Endodermal cell (in vitro differentiated cells): Measurements from ENCODE around the gene DLG2. TPM values are rescaled to one million over a fixed set of nuclear protein-coding genes. Genes with fewer than 3 reads are reported as not detected.

Experiments
- DNase-seq: peaks from one replicate; pipeline ENCODE4 v3.0.0-alpha.2; 2017
- H3K27ac ChIP-seq: 2 replicates; pipeline ENCODE4 v1.5.1; 2013; ENCODE audit warnings: mild to moderate bottlenecking, low read depth, low read length, moderate library complexity
- H3K27me3 ChIP-seq: 2 replicates; pipeline ENCODE4 v1.6.1; 2013; ENCODE audit warnings: mild to moderate bottlenecking, low read length, moderate library complexity; ENCODE audit not compliant: insufficient read depth, control insufficient read depth, poor library complexity, severe bottlenecking
- H3K36me3 ChIP-seq: 2 replicates; pipeline ENCODE4 v1.7.0; 2013; ENCODE audit warnings: mild to moderate bottlenecking, low read length, moderate library complexity; ENCODE audit not compliant: control insufficient read depth, insufficient read depth
- H3K4me1 ChIP-seq: one replicate; pipeline ENCODE4 v1.7.0; 2013; ENCODE audit warnings: low read length; ENCODE audit not compliant: control insufficient read depth, insufficient read depth
- H3K4me3 ChIP-seq: 2 replicates; pipeline ENCODE4 v1.5.1; 2013; ENCODE audit warnings: mild to moderate bottlenecking, low read length, moderate library complexity
- H3K9ac ChIP-seq: 2 replicates; pipeline ENCODE4 v1.6.1; 2013; ENCODE audit warnings: mild to moderate bottlenecking, low read length, moderate library complexity; ENCODE audit not compliant: poor library complexity, severe bottlenecking; ENCODE audit errors: extremely low read depth
- H3K9me3 ChIP-seq: 2 replicates; pipeline ENCODE4 v1.6.1; 2013; ENCODE audit warnings: mild to moderate bottlenecking, low read length, moderate library complexity; ENCODE audit not compliant: control insufficient read depth
- H3K27ac Mint-ChIP-seq: 2 replicates; pipeline ENCODE4 v1.8.0; 2020; ENCODE audit warnings: mixed read lengths
- H3K27me3 Mint-ChIP-seq: 2 replicates; pipeline ENCODE4 v1.8.0; 2021; ENCODE audit warnings: mild to moderate bottlenecking, mixed read lengths; ENCODE audit not compliant: insufficient read depth
- H3K36me3 Mint-ChIP-seq: 2 replicates; pipeline ENCODE4 v1.8.0; 2020; ENCODE audit warnings: low read depth, mixed read lengths
- H3K4me1 Mint-ChIP-seq: 2 replicates; pipeline ENCODE4 v1.8.0; 2020; ENCODE audit warnings: mixed read lengths
- H3K4me3 Mint-ChIP-seq: 2 replicates; pipeline ENCODE4 v1.8.0; 2020; ENCODE audit warnings: mild to moderate bottlenecking, moderate library complexity, mixed read lengths
- H3K9me3 Mint-ChIP-seq: 2 replicates; pipeline ENCODE4 v1.8.0; 2020; ENCODE audit warnings: mild to moderate bottlenecking, mixed read lengths
- WGBS, 2 experiments: methylation state at CpG; one replicate each; pipeline versions ENCODE4 v1.1.5 to v1.1.7; 2013; ENCODE audit warnings: missing lambda C conversion rate in 2 of 2, mixed read lengths in 1 of 2; ENCODE audit not compliant: insufficient coverage in 1 of 2, insufficient read length in 1 of 2; 5-methylcytosine and 5-hydroxymethylcytosine counted together
- total RNA-seq, 2 donors: library from RNA; stranded (reverse); fragmentation: NEBNext Ultra II Directional in 1 of 2; extraction: Animal tissue kit (Norgen Biotek cat#: 25700) in 1 of 2; gene quantifications; 2 replicates in 1 of 2; 3 replicates in 1 of 2; pipeline ENCODE4 v1.2.1, GENCODE V29; 2021
- TF ChIP-seq, protein P1 (sequence below): fragments of 200-600 bp; sonication (generic); conservative IDR thresholded peaks from 2 replicates; pipeline ENCODE4 v1.5.0; 2021; ENCODE audit warnings: antibody characterized with exemption, mild to moderate bottlenecking

DLG2 gene
- total RNA-seq, 2 donors from 2014 or later, result 9.6 to 10.6 TPM

DNA sequence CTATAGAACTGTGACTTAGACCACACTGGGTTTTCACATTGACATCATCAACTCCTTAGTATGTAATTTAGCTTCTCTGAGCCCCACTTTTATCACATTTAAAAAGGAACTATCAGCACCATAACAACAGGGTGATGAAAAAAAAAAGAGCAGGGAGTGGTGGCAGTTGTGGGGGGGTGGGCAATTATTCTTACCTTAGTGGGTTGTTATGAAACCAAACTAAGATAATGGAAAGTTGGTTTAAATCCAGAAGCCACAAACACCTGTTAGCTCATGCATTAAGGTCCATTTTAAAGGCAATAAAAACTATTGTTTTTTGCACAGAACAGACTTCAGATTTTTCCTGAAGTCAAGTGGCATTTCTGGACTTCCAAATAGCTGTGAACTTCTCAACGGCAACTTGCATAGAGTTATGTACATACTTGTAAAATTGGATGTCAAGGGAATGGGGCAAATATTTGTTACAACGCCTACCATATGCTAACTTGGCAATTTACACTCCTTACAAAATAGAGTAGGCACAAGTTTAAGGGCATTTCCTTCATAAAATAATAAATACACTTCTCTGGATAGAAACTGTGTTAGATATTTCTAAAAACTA is 793.6 kb downstream of the DLG2 start:
- H3K9me3 ChIP-seq, result no peaks in the 10 kb centered on the region
- Mint-ChIP-seq H3K27ac (no peak overlapping the region), H3K4me1 (peaks cover 16% of the 10 kb centered on the region), H3K36me3 (no peaks in the 10 kb centered on the region), H3K4me3 (no peak overlapping the region), H3K27me3 (no peaks in the 10 kb centered on the region), H3K9me3 (no peaks in the 10 kb centered on the region)
- H3K27me3 ChIP-seq, result no peaks in the 10 kb centered on the region
- no peak overlapping the region for H3K4me3 ChIP-seq
- no peak overlapping the region for H3K9ac ChIP-seq
- H3K36me3 ChIP-seq, result no peaks in the 10 kb centered on the region
- TF ChIP-seq, protein P1, sequence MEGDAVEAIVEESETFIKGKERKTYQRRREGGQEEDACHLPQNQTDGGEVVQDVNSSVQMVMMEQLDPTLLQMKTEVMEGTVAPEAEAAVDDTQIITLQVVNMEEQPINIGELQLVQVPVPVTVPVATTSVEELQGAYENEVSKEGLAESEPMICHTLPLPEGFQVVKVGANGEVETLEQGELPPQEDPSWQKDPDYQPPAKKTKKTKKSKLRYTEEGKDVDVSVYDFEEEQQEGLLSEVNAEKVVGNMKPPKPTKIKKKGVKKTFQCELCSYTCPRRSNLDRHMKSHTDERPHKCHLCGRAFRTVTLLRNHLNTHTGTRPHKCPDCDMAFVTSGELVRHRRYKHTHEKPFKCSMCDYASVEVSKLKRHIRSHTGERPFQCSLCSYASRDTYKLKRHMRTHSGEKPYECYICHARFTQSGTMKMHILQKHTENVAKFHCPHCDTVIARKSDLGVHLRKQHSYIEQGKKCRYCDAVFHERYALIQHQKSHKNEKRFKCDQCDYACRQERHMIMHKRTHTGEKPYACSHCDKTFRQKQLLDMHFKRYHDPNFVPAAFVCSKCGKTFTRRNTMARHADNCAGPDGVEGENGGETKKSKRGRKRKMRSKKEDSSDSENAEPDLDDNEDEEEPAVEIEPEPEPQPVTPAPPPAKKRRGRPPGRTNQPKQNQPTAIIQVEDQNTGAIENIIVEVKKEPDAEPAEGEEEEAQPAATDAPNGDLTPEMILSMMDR, result no peak
- no peaks in the 10 kb centered on the region for H3K4me1 ChIP-seq
- no peak overlapping the region for H3K27ac ChIP-seq
- 80 to 88% methylated on average over 1 to 2 of the region's 2 CpGs for WGBS, 2 experiments
- no peak for DNase-seq

DNA sequence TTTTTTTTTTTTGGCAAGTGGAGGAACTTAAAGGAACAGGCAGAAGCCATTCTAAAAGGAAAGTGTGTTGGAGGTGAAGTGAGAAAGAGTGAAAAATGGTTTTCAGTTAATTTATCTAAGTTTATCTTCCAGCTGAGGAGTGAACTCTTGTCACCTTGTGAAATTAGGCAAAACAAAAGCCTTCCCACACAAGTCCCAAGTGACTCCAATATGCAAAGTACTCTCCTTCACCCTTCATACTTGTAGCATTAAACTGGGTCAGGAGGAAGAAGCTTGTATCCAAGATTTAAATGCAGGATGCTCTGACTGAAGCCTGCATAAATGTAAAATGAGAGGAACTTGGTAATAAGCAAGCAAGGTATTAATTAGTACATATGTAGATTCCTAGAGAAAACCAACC is 796.8 kb downstream of the DLG2 start:
- H3K4me3 Mint-ChIP-seq, result no peak overlapping the region
- no peaks in the 10 kb centered on the region for H3K9me3 Mint-ChIP-seq
- TF ChIP-seq, protein P1, result no peak
- H3K27me3 ChIP-seq, result no peaks in the 10 kb centered on the region
- peaks cover 18% of the 10 kb centered on the region for H3K4me1 Mint-ChIP-seq
- H3K9me3 ChIP-seq, result no peaks in the 10 kb centered on the region
- H3K27ac ChIP-seq, result no peak overlapping the region
- no peak overlapping the region for H3K9ac ChIP-seq
- no peak overlapping the region for H3K4me3 ChIP-seq
- no peaks in the 10 kb centered on the region for H3K27me3 Mint-ChIP-seq
- H3K27ac Mint-ChIP-seq, result no peak overlapping the region
- DNase-seq, result no peak
- H3K36me3 ChIP-seq, result no peaks in the 10 kb centered on the region
- H3K4me1 ChIP-seq, result no peaks in the 10 kb centered on the region
- no peaks in the 10 kb centered on the region for H3K36me3 Mint-ChIP-seq

DNA sequence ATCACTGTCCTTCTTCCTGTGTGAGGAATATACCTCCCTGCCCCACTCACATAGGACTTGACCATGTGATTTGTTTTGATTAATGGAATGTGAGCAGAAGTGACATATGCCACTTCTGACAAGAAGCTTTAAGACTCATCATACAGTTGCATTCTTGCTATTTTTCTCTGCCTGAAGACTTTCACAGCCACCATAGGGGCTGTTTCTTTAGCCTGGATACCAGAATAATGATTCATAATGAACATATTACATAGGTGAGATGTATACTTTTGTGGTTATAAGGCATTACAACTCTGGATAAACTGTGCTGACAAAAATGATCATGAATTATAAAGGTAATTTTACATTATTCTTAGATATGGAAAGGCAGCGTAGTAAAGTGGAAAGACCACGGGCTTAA is 798.0 kb downstream of the DLG2 start:
- H3K9ac ChIP-seq, result no peak overlapping the region
- no peaks in the 10 kb centered on the region for H3K36me3 ChIP-seq
- H3K36me3 Mint-ChIP-seq, result no peaks in the 10 kb centered on the region
- no peaks in the 10 kb centered on the region for H3K9me3 Mint-ChIP-seq
- no peak overlapping the region for H3K4me3 ChIP-seq
- H3K27ac Mint-ChIP-seq, result no peak overlapping the region
- no peaks in the 10 kb centered on the region for H3K4me1 ChIP-seq
- H3K9me3 ChIP-seq, result no peaks in the 10 kb centered on the region
- H3K27me3 Mint-ChIP-seq, result no peaks in the 10 kb centered on the region
- peaks cover 29% of the 10 kb centered on the region for H3K4me1 Mint-ChIP-seq
- DNase-seq, result no peak
- no peak overlapping the region for H3K4me3 Mint-ChIP-seq
- H3K27me3 ChIP-seq, result no peaks in the 10 kb centered on the region
- 81% methylated on average over 2 of the region's 2 CpGs; no CpG with 5 or more reads in 1 of the 2 experiments for WGBS, 2 experiments
- TF ChIP-seq, protein P1, result no peak
- H3K27ac ChIP-seq, result no peak overlapping the region
